Left ventricle myocardium inferior (tissue), 1 donor: Measurements from ENCODE around the gene UBE3B. TPM values are rescaled to one million over a fixed set of nuclear protein-coding genes. Genes with fewer than 3 reads are reported as not detected.
A peak's percentile ranks its signal among the peaks of the same experiment; 100 is the strongest.

Experiments used
- DNase-seq: peaks from one replicate; pipeline ENCODE4 v3.0.0-alpha.2; 2020
- H3K27ac ChIP-seq: fragments of 200-600 bp; replicated peaks from 2 replicates; pipeline ENCODE4 v1.8.0; 2021
- H3K27me3 ChIP-seq: fragments of 200-600 bp; 2 replicates; pipeline ENCODE4 v1.8.0; 2021; ENCODE audit warnings: low read depth
- H3K36me3 ChIP-seq: fragments of 200-600 bp; 2 replicates; pipeline ENCODE4 v1.8.0; 2021
- H3K4me1 ChIP-seq: fragments of 200-600 bp; 2 replicates; pipeline ENCODE4 v1.8.0; 2021
- H3K4me3 ChIP-seq: fragments of 200-600 bp; 2 replicates; pipeline ENCODE4 v1.8.0; 2021; ENCODE audit warnings: mild to moderate bottlenecking, moderate library complexity
- H3K9me3 ChIP-seq: fragments of 200-600 bp; replicated peaks from 2 replicates; pipeline ENCODE4 v1.8.0; 2021
- intact Hi-C: fragments of 100-400 bp; cut with micrococcal nuclease; formaldehyde crosslinking; loops from one replicate; pipeline ENCODE4 v1.11.0; 2022
- total RNA-seq: library from RNA; stranded (reverse); fragmentation: NEBNext Ultra II Directional; extraction: Animal tissue kit (Norgen Biotek cat#: 25700); gene quantifications from one replicate; pipeline ENCODE4 v1.2.1, GENCODE V29; 2021
- TF ChIP-seq, protein P1 (sequence below): fragments of 200-600 bp; IDR thresholded peaks from 2 replicates; pipeline ENCODE4 v1.8.0; 2021; ENCODE audit warnings: antibody characterized with exemption, mild to moderate bottlenecking, borderline replicate concordance
- donor health status: DM: no; HTN: yes; CAD: no; lungs with severe emphysema.

Gene UBE3B
- total RNA-seq, 1 donor from 2014 or later: 56.0 TPM

DNA sequence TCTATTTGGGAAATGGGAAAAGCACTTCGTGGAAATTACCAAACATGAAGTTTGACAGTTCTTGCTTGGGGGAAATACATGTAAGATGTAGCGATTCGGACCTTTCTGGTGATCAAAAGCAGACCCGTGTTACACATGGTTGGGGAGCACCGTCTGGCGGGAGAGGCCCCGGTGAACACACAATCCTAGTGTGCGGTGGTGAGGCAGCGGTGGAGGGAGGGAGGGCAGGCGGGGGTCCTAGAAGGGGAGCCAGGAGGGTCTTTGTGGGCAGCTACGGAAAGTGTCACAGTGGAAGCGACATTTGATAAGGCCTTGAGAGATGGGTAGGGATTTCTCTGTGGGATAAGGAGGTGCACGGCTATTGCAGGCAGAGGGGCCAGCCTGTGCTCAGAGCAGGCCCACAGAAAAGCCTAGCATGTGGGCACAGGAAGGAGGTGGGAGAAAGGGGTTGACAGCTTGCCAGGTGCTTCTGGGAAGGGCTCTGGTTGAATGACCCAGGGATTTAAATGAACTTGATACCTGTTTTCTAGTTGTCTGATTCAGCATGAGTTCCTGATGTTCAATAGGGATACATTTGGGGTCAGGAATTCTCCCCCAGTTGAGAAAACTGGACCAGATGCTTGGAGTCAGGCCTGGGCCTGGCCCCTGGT lies 103.4 kb downstream of the UBE3B start:
- intact Hi-C loops: no loop called here
- Histone ChIP-seq H3K36me3 (peaks cover 84% of the 10 kb centered on the region), H3K27me3 (no peaks in the 10 kb centered on the region), H3K4me1 (no peaks in the 10 kb centered on the region), H3K4me3 (no peak overlapping the region), H3K9me3 (no peaks in the 10 kb centered on the region), H3K27ac (no peak overlapping the region)
- no peak for DNase-seq
- TF ChIP-seq, protein P1, sequence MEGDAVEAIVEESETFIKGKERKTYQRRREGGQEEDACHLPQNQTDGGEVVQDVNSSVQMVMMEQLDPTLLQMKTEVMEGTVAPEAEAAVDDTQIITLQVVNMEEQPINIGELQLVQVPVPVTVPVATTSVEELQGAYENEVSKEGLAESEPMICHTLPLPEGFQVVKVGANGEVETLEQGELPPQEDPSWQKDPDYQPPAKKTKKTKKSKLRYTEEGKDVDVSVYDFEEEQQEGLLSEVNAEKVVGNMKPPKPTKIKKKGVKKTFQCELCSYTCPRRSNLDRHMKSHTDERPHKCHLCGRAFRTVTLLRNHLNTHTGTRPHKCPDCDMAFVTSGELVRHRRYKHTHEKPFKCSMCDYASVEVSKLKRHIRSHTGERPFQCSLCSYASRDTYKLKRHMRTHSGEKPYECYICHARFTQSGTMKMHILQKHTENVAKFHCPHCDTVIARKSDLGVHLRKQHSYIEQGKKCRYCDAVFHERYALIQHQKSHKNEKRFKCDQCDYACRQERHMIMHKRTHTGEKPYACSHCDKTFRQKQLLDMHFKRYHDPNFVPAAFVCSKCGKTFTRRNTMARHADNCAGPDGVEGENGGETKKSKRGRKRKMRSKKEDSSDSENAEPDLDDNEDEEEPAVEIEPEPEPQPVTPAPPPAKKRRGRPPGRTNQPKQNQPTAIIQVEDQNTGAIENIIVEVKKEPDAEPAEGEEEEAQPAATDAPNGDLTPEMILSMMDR: no peak

DNA sequence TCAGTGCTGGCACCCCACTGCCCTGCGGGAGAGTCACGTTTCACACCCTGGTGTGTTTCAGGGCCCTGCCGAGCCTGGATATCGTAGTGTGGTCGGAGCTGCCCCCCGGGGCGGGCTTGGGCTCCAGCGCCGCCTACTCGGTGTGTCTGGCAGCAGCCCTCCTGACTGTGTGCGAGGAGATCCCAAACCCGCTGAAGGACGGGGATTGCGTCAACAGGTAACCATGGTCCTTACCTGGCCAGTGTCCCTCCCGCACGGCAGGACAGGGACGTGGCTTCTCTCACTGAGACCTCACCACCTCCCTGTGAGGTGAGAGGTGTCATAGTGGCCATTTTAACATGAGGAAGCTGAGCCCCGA lies 103.9 kb downstream of the UBE3B start:
- intact Hi-C loops: no loop called here
- no peak for DNase-seq

GRCh38 chr12:109581856-109582255 lies 104.4 kb downstream of the UBE3B start:
- Histone ChIP-seq H3K27me3 (no peaks in the 10 kb centered on the region), H3K4me3 (no peak overlapping the region), H3K36me3 (peaks cover 83% of the 10 kb centered on the region), H3K9me3 (no peaks in the 10 kb centered on the region), H3K4me1 (no peaks in the 10 kb centered on the region), H3K27ac (no peak overlapping the region)
- DNase-seq: no peak
- TF ChIP-seq, protein P1: no peak
- intact Hi-C loops: no loop called here

More for the DNA sequence above, 103.9 kb downstream of the UBE3B start:
- Histone ChIP-seq H3K27me3 (no peaks in the 10 kb centered on the region), H3K27ac (no peak overlapping the region), H3K4me1 (no peaks in the 10 kb centered on the region), H3K9me3 (no peaks in the 10 kb centered on the region), H3K4me3 (no peak overlapping the region), H3K36me3 (peaks cover 83% of the 10 kb centered on the region)
- TF ChIP-seq, protein P1: no peak

GRCh38 chr12:109582636-109583035 lies 105.2 kb downstream of the UBE3B start:
- H3K4me3 ChIP-seq: no peak overlapping the region
- no peaks in the 10 kb centered on the region for H3K9me3 ChIP-seq
- H3K4me1 ChIP-seq: no peaks in the 10 kb centered on the region
- TF ChIP-seq, protein P1: no peak
- no peak overlapping the region for H3K27ac ChIP-seq
- DNase-seq: peak; percentile 56
- H3K36me3 ChIP-seq: peaks cover 83% of the 10 kb centered on the region
- no peaks in the 10 kb centered on the region for H3K27me3 ChIP-seq
- intact Hi-C loops: no loop called here

DNA sequence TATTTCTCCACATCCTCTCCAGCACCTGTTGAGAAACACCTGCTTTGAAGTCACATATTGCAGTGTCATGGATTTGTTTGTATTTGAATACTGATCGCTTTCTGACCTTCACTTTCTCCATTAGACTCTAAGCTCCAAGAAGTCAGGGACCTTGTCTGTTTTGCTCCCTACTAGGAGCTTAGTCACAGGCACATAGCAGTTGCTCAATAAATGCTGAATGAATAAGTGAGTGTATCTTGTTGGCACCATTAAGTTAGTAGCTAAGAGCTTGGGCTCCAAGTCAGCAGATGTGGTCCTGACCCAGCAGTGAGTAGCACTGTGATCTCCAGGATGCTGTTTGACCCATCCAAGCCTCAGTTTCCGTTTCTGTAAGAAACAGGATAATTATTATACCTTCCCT lies 106.3 kb downstream of the UBE3B start:
- H3K27ac ChIP-seq: no peak overlapping the region
- no peaks in the 10 kb centered on the region for H3K4me1 ChIP-seq
- TF ChIP-seq, protein P1: no peak
- H3K36me3 ChIP-seq: peaks cover 81% of the 10 kb centered on the region
- H3K4me3 ChIP-seq: no peak overlapping the region
- no peak for DNase-seq
- H3K9me3 ChIP-seq: no peaks in the 10 kb centered on the region
- H3K27me3 ChIP-seq: no peaks in the 10 kb centered on the region
- intact Hi-C loops: no loop called here

Other genes starting within 250 kb of the UBE3B start
- gene FOXN4, start 168.3 kb upstream of the UBE3B start, total RNA-seq: not detected
- gene MYO1H, start 129.7 kb upstream of the UBE3B start, total RNA-seq: 0.16 TPM
- 21.5 TPM for gene KCTD10, start 334 bp upstream of the UBE3B start, total RNA-seq
- 55.4 TPM for gene MMAB, start 95.9 kb downstream of the UBE3B start, total RNA-seq
- 8.4 TPM for gene MVK, start 96.2 kb downstream of the UBE3B start, total RNA-seq
- gene FAM222A, start 236.2 kb downstream of the UBE3B start, total RNA-seq: 20.0 TPM